HUES48 (cell line): Measurements from ENCODE around the gene TRAK1.
A peak's percentile ranks its signal among the peaks of the same experiment; 100 is the strongest.

Experiments used
- H3K27ac ChIP-seq: one replicate; pipeline ENCODE4 v1.7.0; 2013; ENCODE audit warnings: low read depth, low read length, inconsistent platforms
- H3K27me3 ChIP-seq: 2 replicates; pipeline ENCODE4 v1.6.1; 2013; ENCODE audit warnings: mild to moderate bottlenecking, low read length; ENCODE audit not compliant: control insufficient read depth, insufficient read depth
- H3K36me3 ChIP-seq: 2 replicates; pipeline ENCODE4 v1.6.1; 2013; ENCODE audit warnings: low read length; ENCODE audit not compliant: control insufficient read depth, insufficient read depth
- H3K4me1 ChIP-seq: 2 replicates; pipeline ENCODE4 v1.6.1; 2013; ENCODE audit warnings: mild to moderate bottlenecking, low read length; ENCODE audit not compliant: control insufficient read depth, insufficient read depth
- H3K4me3 ChIP-seq: 2 replicates; pipeline ENCODE4 v1.5.1; 2013; ENCODE audit warnings: mild to moderate bottlenecking, low read depth, low read length
- H3K9ac ChIP-seq: 2 replicates; pipeline ENCODE4 v1.6.1; 2013; ENCODE audit warnings: mild to moderate bottlenecking, low read depth, low read length, moderate library complexity
- H3K9me3 ChIP-seq: 2 replicates; pipeline ENCODE4 v1.6.1; 2013; ENCODE audit warnings: low read length; ENCODE audit not compliant: control insufficient read depth, insufficient read depth

The TRAK1 gene

DNA sequence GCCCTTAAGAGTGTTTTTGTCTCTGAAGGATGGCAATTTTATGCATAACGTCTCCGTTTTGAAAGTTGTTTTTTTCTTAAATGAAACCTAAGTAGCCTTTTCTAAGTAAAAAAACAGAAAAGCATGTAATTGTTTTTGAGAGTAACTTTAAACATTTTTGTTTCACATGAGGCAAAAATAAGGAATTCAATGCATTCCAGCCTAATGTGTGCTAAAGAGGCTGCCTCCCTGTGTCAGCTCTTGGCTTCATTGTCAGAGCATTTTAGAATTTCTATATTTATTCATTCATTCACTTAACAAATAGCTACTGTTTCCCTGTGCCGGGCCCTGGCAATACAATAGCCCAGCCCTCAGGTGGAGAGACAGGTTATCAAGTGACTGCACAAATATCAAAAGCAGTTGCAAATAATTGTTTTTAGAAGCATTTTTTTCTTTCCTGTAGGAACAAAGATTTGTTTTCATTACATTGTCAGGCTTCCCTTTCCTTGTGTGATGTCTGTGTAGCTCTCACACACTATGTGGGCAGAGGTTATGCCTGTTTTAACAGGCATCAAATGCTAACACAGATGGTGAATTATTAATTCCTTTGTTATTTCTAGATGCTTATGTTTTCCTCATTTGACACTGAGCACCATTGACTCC, 93.0 kb downstream of the TRAK1 start:
- no peaks in the 10 kb centered on the region for H3K27me3 ChIP-seq
- H3K4me3 ChIP-seq: no peak overlapping the region
- H3K36me3 ChIP-seq: peaks cover 14% of the 10 kb centered on the region
- H3K9ac ChIP-seq: no peak overlapping the region; the same call in 1 of the 2 replicates
- H3K4me1 ChIP-seq: peaks cover 15% of the 10 kb centered on the region; the same call in 1 of the 2 replicates
- H3K9me3 ChIP-seq: no peaks in the 10 kb centered on the region
- H3K27ac ChIP-seq: peak overlapping the region; percentile 22

DNA sequence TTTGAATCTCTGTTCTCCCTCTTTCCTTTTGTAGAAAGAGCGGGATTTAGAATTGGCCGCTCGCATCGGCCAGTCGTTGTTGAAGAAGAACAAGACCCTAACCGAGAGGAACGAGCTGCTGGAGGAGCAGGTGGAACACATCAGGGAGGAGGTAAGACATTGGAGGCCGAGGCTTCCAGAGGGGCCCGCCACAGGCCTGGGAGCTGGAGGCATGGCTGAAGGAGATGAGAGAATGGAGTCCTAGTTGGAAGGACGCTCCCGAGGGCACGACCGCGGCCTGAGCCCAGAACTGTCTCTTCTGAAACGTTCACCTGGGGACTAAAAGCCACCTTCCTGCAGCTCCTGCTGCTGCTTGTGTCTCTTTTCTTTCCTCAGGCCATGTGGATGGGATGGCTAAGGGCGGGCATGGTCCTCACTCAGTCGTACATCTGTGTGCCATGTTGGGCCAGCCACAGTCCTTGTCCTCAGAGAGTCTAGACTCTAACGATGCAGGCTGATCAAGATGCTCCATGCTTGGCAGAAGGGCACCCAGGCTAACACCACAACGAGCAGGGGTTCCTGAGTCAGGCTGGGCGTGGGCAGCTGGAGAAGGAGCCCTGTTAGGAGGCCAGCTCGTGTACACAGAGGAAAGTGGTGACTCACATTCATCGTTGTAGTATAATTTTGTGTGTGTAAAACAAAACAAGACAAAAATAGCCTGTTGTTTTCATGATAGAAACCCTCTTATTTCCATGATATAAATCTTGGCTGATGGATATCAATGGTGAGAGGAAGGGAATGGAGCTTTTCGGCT, 93.7 kb downstream of the TRAK1 start:
- Histone ChIP-seq H3K4me3 (no peak overlapping the region), H3K27ac (no peak overlapping the region), H3K36me3 (peaks cover 14% of the 10 kb centered on the region), H3K4me1 (peaks cover 8% of the 10 kb centered on the region; the same call in 1 of the 2 replicates), H3K9me3 (no peaks in the 10 kb centered on the region), H3K9ac (no peak overlapping the region), H3K27me3 (no peaks in the 10 kb centered on the region)

DNA sequence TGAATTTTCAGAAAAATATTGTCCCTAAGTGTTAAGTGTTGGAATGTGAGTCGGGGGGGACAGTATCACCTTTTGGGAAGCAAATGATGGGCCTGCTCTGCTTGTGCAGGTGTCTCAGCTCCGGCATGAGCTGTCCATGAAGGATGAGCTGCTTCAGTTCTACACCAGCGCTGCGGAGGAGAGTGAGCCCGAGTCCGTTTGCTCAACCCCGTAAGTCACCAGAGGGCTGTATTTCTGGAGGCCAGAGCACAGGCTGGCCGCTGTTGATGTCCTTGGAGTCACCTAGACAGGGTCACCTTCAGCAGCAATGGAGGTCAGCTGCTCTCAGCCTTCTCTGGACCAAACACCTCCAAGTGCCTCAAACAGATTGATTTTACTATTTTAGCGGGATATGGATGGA, 96.8 kb downstream of the TRAK1 start:
- no peaks in the 10 kb centered on the region for H3K27me3 ChIP-seq
- H3K27ac ChIP-seq: no peak overlapping the region
- no peaks in the 10 kb centered on the region for H3K9me3 ChIP-seq
- H3K9ac ChIP-seq: no peak overlapping the region
- H3K4me1 ChIP-seq: peaks cover 16% of the 10 kb centered on the region
- H3K4me3 ChIP-seq: no peak overlapping the region
- H3K36me3 ChIP-seq: peaks cover 19% of the 10 kb centered on the region

GRCh38 chr3:42188376-42188775, 97.2 kb downstream of the TRAK1 start:
- Histone ChIP-seq H3K27me3 (no peaks in the 10 kb centered on the region), H3K36me3 (peaks cover 24% of the 10 kb centered on the region), H3K4me1 (peaks cover 17% of the 10 kb centered on the region), H3K9me3 (no peaks in the 10 kb centered on the region), H3K4me3 (no peak overlapping the region), H3K27ac (no peak overlapping the region), H3K9ac (no peak overlapping the region)

DNA sequence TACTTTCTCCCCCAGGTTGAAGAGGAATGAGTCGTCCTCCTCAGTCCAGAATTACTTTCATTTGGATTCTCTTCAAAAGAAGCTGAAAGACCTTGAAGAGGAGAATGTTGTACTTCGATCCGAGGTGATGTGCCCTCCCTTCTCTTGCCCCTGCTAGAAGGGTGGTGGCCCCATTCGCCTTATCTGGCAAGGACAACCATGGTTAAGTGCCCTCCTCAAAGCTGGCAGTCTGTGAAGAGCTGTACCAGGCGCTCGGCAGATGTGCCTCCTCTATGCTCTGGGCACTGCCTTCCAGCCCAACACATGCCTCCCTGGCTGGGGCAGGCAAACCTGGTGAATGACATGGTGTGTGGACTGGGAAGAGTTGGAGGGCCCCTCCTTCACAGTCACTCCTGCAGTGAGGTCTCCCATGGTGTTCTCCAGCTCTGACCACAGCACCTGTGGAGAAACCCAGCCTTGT, 97.9 kb downstream of the TRAK1 start:
- H3K9ac ChIP-seq: no peak overlapping the region
- H3K4me1 ChIP-seq: peaks cover 11% of the 10 kb centered on the region
- H3K9me3 ChIP-seq: no peaks in the 10 kb centered on the region
- no peak overlapping the region for H3K27ac ChIP-seq
- no peaks in the 10 kb centered on the region for H3K27me3 ChIP-seq
- no peak overlapping the region for H3K4me3 ChIP-seq
- H3K36me3 ChIP-seq: peaks cover 30% of the 10 kb centered on the region

- Histone ChIP-seq H3K9me3 (no peaks in the 10 kb centered on the region), H3K4me3 (no peak overlapping the region), H3K27ac (no peak overlapping the region), H3K4me1 (peaks cover 10% of the 10 kb centered on the region), H3K36me3 (peaks cover 35% of the 10 kb centered on the region), H3K27me3 (no peaks in the 10 kb centered on the region), H3K9ac (no peak overlapping the region)
These were observed 98.6 kb downstream of the TRAK1 start for GRCh38 chr3:42189736-42190135.

GRCh38 chr3:42190701-42191442, 99.7 kb downstream of the TRAK1 start:
- Histone ChIP-seq H3K27me3 (no peaks in the 10 kb centered on the region), H3K4me1 (peaks cover 10% of the 10 kb centered on the region), H3K27ac (no peak overlapping the region), H3K9me3 (no peaks in the 10 kb centered on the region), H3K36me3 (peaks cover 39% of the 10 kb centered on the region), H3K9ac (no peak overlapping the region), H3K4me3 (no peak overlapping the region)

DNA sequence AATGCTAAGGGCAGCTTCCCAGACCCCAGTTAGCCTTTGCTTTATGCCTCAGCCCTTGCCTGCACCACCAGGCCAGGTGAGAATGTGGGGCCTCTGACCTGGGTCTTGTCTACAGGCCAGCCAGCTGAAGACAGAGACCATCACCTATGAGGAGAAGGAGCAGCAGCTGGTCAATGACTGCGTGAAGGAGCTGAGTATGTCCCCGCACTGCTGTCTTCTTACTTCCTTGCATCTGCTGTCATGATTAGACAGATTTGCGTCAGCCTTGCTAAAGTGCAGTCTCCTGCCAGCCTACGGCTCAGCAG, 100.2 kb downstream of the TRAK1 start:
- Histone ChIP-seq H3K4me1 (peaks cover 10% of the 10 kb centered on the region), H3K27me3 (no peaks in the 10 kb centered on the region), H3K4me3 (no peak overlapping the region), H3K27ac (no peak overlapping the region), H3K9me3 (no peaks in the 10 kb centered on the region), H3K9ac (no peak overlapping the region), H3K36me3 (peaks cover 43% of the 10 kb centered on the region)

GRCh38 chr3:42192334-42193200, 101.4 kb downstream of the TRAK1 start:
- Histone ChIP-seq H3K4me1 (peaks cover 10% of the 10 kb centered on the region), H3K27ac (no peak overlapping the region), H3K9ac (no peak overlapping the region), H3K27me3 (no peaks in the 10 kb centered on the region), H3K9me3 (no peaks in the 10 kb centered on the region), H3K36me3 (peaks cover 52% of the 10 kb centered on the region), H3K4me3 (no peak overlapping the region)

- H3K4me1 ChIP-seq: peaks cover 10% of the 10 kb centered on the region
These were observed 103.9 kb downstream of the TRAK1 start for GRCh38 chr3:42194943-42195510.

More at GRCh38 chr3:42194943-42195510, 103.9 kb downstream of the TRAK1 start:
- no peaks in the 10 kb centered on the region for H3K27me3 ChIP-seq
- no peak overlapping the region for H3K9ac ChIP-seq
- H3K4me3 ChIP-seq: no peak overlapping the region
- no peaks in the 10 kb centered on the region for H3K9me3 ChIP-seq
- no peak overlapping the region for H3K27ac ChIP-seq
- H3K36me3 ChIP-seq: peaks cover 71% of the 10 kb centered on the region
